Measurements from ENCODE around the gene ACTL8. TPM values are rescaled to one million over a fixed set of nuclear protein-coding genes. Genes with fewer than 3 reads are reported as not detected.

ACTL8 gene
- total RNA-seq, 4 donors from 2014 or later = not detected

DNA sequence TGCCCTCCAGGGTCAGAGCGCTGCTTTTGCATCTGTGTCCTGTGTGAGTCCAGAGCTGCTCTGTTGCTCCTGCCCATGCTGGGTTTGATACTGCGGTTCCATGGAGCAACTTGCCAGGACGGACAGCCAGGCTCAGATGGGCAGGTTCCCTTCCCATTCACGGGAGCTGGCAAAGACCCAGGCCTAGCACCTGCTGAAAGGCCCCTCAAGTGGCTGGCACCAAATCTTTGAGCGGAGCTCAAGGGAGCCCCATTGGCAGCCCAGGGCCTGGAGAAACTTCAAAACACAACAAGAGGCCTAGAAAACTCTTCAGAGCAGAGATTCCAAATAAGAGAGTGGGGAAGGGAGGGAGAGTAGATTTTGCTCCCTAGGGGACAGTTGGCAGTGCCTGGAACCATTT, 97.2 kb downstream of the ACTL8 start:
- Histone ChIP-seq H3K27me3 (peaks cover 0 to 11% (median 3%) of the 10 kb centered on the region in 3 donors), H3K4me3 (no peak overlapping the region), H3K27ac (no peak overlapping the region), H3K9me3 (no peaks in the 10 kb centered on the region), H3K4me1 (no peaks in the 10 kb centered on the region), H3K36me3 (no peaks in the 10 kb centered on the region)
- intact Hi-C loops (cut with DNase I; ENCODE audit: low total_unique reads) = no loop called here
- TF ChIP-seq, protein P1, sequence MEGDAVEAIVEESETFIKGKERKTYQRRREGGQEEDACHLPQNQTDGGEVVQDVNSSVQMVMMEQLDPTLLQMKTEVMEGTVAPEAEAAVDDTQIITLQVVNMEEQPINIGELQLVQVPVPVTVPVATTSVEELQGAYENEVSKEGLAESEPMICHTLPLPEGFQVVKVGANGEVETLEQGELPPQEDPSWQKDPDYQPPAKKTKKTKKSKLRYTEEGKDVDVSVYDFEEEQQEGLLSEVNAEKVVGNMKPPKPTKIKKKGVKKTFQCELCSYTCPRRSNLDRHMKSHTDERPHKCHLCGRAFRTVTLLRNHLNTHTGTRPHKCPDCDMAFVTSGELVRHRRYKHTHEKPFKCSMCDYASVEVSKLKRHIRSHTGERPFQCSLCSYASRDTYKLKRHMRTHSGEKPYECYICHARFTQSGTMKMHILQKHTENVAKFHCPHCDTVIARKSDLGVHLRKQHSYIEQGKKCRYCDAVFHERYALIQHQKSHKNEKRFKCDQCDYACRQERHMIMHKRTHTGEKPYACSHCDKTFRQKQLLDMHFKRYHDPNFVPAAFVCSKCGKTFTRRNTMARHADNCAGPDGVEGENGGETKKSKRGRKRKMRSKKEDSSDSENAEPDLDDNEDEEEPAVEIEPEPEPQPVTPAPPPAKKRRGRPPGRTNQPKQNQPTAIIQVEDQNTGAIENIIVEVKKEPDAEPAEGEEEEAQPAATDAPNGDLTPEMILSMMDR (IDR thresholded peaks at IDR 0.05 in 4 of 5, conservative IDR thresholded peaks at IDR 0.05 in 1 of 5) = no peak
- TF ChIP-seq POLR2A (IDR thresholded peaks at IDR 0.05) = no peak
- in situ Hi-C loops (cut with MboI; ENCODE audit: low sequenced_read_pairs in 4 of 4) = no loop called here
- no peak for ATAC-seq
- DNase-seq = no peak

DNA sequence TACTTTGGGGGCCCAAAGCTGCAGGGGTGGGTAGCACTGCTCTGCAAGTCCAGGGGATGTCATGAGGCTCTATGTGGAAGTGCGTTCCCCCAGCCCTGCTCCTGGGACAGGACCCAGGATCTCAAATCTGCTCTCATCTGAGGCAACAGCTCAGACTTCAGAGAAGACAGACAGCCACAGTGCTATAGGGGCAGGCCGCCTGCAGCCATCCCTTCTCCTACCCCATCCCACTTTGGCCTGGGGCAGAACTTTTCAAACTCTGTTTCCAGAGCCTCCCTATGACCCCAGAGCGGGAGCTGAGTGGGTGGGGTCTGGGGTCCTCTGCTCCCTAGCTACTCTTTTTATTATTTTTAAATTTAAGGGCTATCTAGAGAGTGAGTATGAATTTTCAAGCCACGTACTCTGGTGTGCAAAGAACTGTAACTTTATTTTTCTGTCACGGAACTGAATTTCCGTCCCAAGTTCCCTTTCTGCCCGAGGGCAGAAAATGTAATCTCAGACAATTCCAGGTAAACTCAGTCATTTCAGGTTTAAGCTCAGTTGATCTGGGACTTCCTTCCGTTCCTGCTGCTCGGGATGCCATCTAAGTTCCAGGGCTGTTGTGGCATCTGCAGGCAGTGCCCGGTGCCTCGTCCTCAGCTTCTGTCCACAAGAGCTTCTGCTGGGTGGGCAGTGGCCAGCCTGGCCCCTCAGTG, 98.3 kb downstream of the ACTL8 start:
- no peak for DNase-seq
- intact Hi-C loops (cut with DNase I; ENCODE audit: low total_unique reads) = no loop called here
- ATAC-seq = no peak
- Histone ChIP-seq H3K9me3 (no peaks in the 10 kb centered on the region), H3K4me3 (no peak overlapping the region), H3K27ac (no peak overlapping the region), H3K36me3 (no peaks in the 10 kb centered on the region), H3K27me3 (peaks cover 0 to 13% (median 3%) of the 10 kb centered on the region in 3 donors), H3K4me1 (no peaks in the 10 kb centered on the region)
- no peak for TF ChIP-seq POLR2A (IDR thresholded peaks at IDR 0.05)
- TF ChIP-seq, protein P1 (IDR thresholded peaks at IDR 0.05 in 4 of 5, conservative IDR thresholded peaks at IDR 0.05 in 1 of 5) = no peak
- in situ Hi-C loops (cut with MboI; ENCODE audit: low sequenced_read_pairs in 4 of 4) = no loop called here

DNA sequence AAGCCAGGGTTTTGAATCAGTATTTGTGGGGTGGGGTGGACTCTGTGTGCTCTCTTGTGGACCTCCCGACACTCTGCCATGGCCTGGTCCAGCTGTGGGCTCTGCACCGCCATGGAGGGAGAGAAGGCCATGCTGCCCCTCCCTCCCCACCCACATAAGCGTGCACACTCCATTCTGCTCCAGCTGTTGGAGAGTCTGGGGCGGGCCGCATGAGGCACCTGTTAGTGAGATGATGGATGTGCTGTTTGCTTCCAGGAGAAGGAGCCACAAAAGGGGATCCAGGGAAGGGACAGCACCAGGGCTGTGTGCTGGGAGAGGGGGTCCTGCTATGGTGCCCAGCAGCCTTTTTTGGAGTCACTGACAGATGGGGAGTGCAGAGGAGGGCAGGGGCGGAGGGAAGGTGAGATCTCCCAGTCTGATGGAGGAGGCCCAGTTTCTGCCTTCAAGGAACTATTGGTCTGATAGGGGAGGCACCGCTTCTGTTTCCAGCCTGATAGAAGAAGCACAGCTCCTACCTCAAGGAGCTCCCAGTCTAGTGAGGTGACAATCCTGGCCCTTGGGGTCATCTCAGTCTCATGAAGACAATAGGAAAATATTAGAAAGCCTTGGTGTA, 101.5 kb downstream of the ACTL8 start:
- intact Hi-C loops (cut with DNase I; ENCODE audit: low total_unique reads) = no loop called here
- TF ChIP-seq, protein P1 (IDR thresholded peaks at IDR 0.05 in 4 of 5, conservative IDR thresholded peaks at IDR 0.05 in 1 of 5) = no peak
- TF ChIP-seq POLR2A (IDR thresholded peaks at IDR 0.05) = no peak
- in situ Hi-C loops (cut with MboI; ENCODE audit: low sequenced_read_pairs in 4 of 4) = no loop called here
- DNase-seq = no peak
- H3K27me3 ChIP-seq = peaks cover 3 to 22% (median 11%) of the 10 kb centered on the region in 3 donors
- no peak overlapping the region for H3K4me3 ChIP-seq
- no peaks in the 10 kb centered on the region for H3K36me3 ChIP-seq
- no peaks in the 10 kb centered on the region for H3K9me3 ChIP-seq
- no peak overlapping the region for H3K27ac ChIP-seq
- ATAC-seq = no peak
- no peaks in the 10 kb centered on the region for H3K4me1 ChIP-seq

DNA sequence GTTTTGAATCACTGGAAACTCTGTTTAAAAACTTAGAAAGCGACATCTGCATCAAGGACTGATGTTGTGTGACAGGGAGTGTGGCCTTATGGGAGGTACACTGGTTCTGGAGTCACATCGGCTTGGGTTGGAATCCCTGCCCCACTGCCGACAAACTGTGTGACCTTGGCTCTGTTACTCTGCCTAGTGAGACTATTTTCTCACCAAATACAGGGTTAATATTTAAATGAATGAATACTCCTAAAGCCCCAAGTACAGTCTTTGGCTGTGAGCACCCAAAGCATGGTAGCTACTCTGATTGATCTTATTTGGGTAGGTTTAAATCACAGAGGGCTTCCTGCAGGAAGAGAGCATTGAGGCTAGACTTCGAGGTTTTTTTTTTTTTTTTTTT, 102.0 kb downstream of the ACTL8 start:
- Histone ChIP-seq H3K4me1 (no peaks in the 10 kb centered on the region), H3K27ac (no peak overlapping the region), H3K36me3 (no peaks in the 10 kb centered on the region), H3K4me3 (no peak overlapping the region), H3K9me3 (no peaks in the 10 kb centered on the region), H3K27me3 (peaks cover 3 to 22% (median 11%) of the 10 kb centered on the region in 3 donors)
- in situ Hi-C loops (cut with MboI; ENCODE audit: low sequenced_read_pairs in 4 of 4) (no loop called here), intact Hi-C loops (cut with DNase I; ENCODE audit: low total_unique reads) (no loop called here)
- no peak for ATAC-seq
- TF ChIP-seq POLR2A (IDR thresholded peaks at IDR 0.05) = no peak
- TF ChIP-seq, protein P1 (IDR thresholded peaks at IDR 0.05 in 4 of 5, conservative IDR thresholded peaks at IDR 0.05 in 1 of 5) = no peak
- DNase-seq = no peak
